Upper lobe of right lung (tissue), 1 donor: ENCODE results near the gene TEX35. TPM values are rescaled to one million over a fixed set of nuclear protein-coding genes. Genes with fewer than 3 reads are reported as not detected.

Experiments
- ATAC-seq: fragments of 200-7000 bp; cut with Tn5 transposase; one replicate; pipeline ENCODE4 v1.9.1; 2020; ENCODE audit warnings: mild to moderate bottlenecking, moderate library complexity
- DNase-seq: peaks from one replicate; pipeline ENCODE4 v3.0.0-alpha.2; 2020
- H3K27ac ChIP-seq: fragments of 200-600 bp; one replicate; pipeline ENCODE4 v1.8.0; 2022
- H3K27me3 ChIP-seq: fragments of 200-600 bp; one replicate; pipeline ENCODE4 v1.8.0; 2022; ENCODE audit warnings: mild to moderate bottlenecking
- H3K36me3 ChIP-seq: fragments of 200-600 bp; one replicate; pipeline ENCODE4 v1.8.0; 2022
- H3K4me1 ChIP-seq: fragments of 200-600 bp; one replicate; pipeline ENCODE4 v1.8.0; 2022
- H3K4me3 ChIP-seq: fragments of 200-600 bp; one replicate; pipeline ENCODE4 v1.8.0; 2022; ENCODE audit warnings: mild to moderate bottlenecking
- H3K9me3 ChIP-seq: fragments of 200-600 bp; one replicate; pipeline ENCODE4 v1.8.0; 2022
- CTCF ChIP-seq: fragments of 200-600 bp; IDR thresholded peaks from one replicate; pipeline ENCODE4 v1.8.0; 2022; ENCODE audit warnings: antibody characterized with exemption
- intact Hi-C: fragments of 100-400 bp; cut with DNase I; formaldehyde crosslinking; loops from one replicate; pipeline ENCODE4 v1.11.0; 2022
- total RNA-seq: library from RNA; stranded (reverse); fragmentation: NEBNext Ultra II Directional; extraction: Animal tissue kit (Norgen Biotek cat#: 25700); gene quantifications from one replicate; pipeline ENCODE4 v1.2.1, GENCODE V29; 2021
- donor health status: DM: no; HTN: yes; CAD: no; lungs with severe emphysema.

TEX35 gene
- total RNA-seq, 1 donor from 2014 or later = not detected

GRCh38 chr1:178489399-178489798, 23.5 kb upstream of the TEX35 start:
- no peak for DNase-seq
- Histone ChIP-seq H3K9me3 (no peaks in the 10 kb centered on the region), H3K4me1 (peaks cover 15% of the 10 kb centered on the region), H3K36me3 (no peaks in the 10 kb centered on the region), H3K27me3 (no peaks in the 10 kb centered on the region), H3K27ac (no peak overlapping the region), H3K4me3 (no peak overlapping the region)
- intact Hi-C loops = no loop called here
- ATAC-seq = no peak
- no peak for TF ChIP-seq CTCF

- peaks cover 15% of the 10 kb centered on the region for H3K4me1 ChIP-seq
- no peak overlapping the region for H3K27ac ChIP-seq
- no peak for ATAC-seq
- H3K9me3 ChIP-seq = no peaks in the 10 kb centered on the region
- no peak overlapping the region for H3K4me3 ChIP-seq
- intact Hi-C loops = no loop called here
- H3K36me3 ChIP-seq = no peaks in the 10 kb centered on the region
- H3K27me3 ChIP-seq = no peaks in the 10 kb centered on the region
- no peak for TF ChIP-seq CTCF
- no peak for DNase-seq
These were observed 22.8 kb upstream of the TEX35 start for GRCh38 chr1:178490136-178490535.

- ATAC-seq (no peak), DNase-seq (no peak)
- no peak overlapping the region for H3K27ac ChIP-seq
- no peak for TF ChIP-seq CTCF
- intact Hi-C loops = no loop called here
- H3K4me3 ChIP-seq = no peak overlapping the region
- H3K27me3 ChIP-seq = no peaks in the 10 kb centered on the region
- H3K4me1 ChIP-seq = peaks cover 12% of the 10 kb centered on the region
- H3K36me3 ChIP-seq = no peaks in the 10 kb centered on the region
- H3K9me3 ChIP-seq = no peaks in the 10 kb centered on the region
These were observed 21.9 kb upstream of the TEX35 start for GRCh38 chr1:178490967-178491366.

- Histone ChIP-seq H3K27me3 (no peaks in the 10 kb centered on the region), H3K4me1 (peaks cover 4% of the 10 kb centered on the region), H3K4me3 (no peak overlapping the region), H3K9me3 (no peaks in the 10 kb centered on the region), H3K27ac (no peak overlapping the region), H3K36me3 (no peaks in the 10 kb centered on the region)
- DNase-seq = no peak
- no peak for TF ChIP-seq CTCF
- intact Hi-C loops = no loop called here
- ATAC-seq = no peak
These were observed 21.2 kb upstream of the TEX35 start for GRCh38 chr1:178491721-178492120.

- intact Hi-C loops = no loop called here
- no peak for TF ChIP-seq CTCF
- H3K27me3 ChIP-seq = no peaks in the 10 kb centered on the region
- H3K27ac ChIP-seq = no peak overlapping the region
- H3K4me1 ChIP-seq = no peaks in the 10 kb centered on the region
- no peaks in the 10 kb centered on the region for H3K36me3 ChIP-seq
- no peak overlapping the region for H3K4me3 ChIP-seq
- DNase-seq = no peak
- H3K9me3 ChIP-seq = no peaks in the 10 kb centered on the region
- ATAC-seq = no peak
These were observed 20.6 kb upstream of the TEX35 start for GRCh38 chr1:178492341-178492740.

GRCh38 chr1:178493301-178493741, 19.6 kb upstream of the TEX35 start:
- no peaks in the 10 kb centered on the region for H3K36me3 ChIP-seq
- intact Hi-C loops = no loop called here
- no peaks in the 10 kb centered on the region for H3K9me3 ChIP-seq
- DNase-seq (no peak), ATAC-seq (no peak)
- H3K27ac ChIP-seq = no peak overlapping the region
- no peaks in the 10 kb centered on the region for H3K27me3 ChIP-seq
- no peak for TF ChIP-seq CTCF
- H3K4me3 ChIP-seq = no peak overlapping the region
- no peaks in the 10 kb centered on the region for H3K4me1 ChIP-seq
